22Rv1 (cell line): ENCODE data around the gene NCKAP5.

ENCODE experiments used
- ZFX ChIP-seq: fragments of 450-650 bp; IDR thresholded peaks from 2 replicates; pipeline ENCODE4 v1.6.1; 2017; ENCODE audit warnings: antibody characterized with exemption, borderline replicate concordance
- TF ChIP-seq, protein P1 (sequence below): fragments of 450-650 bp; IDR thresholded peaks from 2 replicates; pipeline ENCODE4 v1.5.1; 2017; ENCODE audit warnings: mild to moderate bottlenecking

DNA sequence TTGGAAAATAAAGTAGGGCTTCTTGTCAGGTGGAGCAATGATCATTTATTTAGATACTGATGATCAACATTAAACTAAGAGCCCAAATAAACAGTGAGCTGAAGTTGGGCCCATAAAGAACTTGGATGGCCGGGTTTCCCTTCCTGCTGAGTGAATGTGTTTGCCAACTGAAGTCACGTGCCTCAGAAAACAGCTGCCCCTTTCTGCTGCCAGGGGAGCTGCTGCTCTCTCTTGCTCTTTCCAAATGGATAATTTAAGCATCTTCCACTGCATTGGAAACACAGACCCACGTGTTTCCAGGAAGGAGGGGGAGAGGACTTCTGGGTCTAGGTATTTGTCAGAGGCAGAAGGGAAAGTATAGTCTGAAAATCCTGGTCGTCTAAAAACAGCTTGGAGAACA lies 22.9 kb upstream of the NCKAP5 start:
- TF ChIP-seq, protein P1, sequence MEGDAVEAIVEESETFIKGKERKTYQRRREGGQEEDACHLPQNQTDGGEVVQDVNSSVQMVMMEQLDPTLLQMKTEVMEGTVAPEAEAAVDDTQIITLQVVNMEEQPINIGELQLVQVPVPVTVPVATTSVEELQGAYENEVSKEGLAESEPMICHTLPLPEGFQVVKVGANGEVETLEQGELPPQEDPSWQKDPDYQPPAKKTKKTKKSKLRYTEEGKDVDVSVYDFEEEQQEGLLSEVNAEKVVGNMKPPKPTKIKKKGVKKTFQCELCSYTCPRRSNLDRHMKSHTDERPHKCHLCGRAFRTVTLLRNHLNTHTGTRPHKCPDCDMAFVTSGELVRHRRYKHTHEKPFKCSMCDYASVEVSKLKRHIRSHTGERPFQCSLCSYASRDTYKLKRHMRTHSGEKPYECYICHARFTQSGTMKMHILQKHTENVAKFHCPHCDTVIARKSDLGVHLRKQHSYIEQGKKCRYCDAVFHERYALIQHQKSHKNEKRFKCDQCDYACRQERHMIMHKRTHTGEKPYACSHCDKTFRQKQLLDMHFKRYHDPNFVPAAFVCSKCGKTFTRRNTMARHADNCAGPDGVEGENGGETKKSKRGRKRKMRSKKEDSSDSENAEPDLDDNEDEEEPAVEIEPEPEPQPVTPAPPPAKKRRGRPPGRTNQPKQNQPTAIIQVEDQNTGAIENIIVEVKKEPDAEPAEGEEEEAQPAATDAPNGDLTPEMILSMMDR, result no peak
- TF ChIP-seq ZFX, result no peak
